HG03064 (cell line): ENCODE results near the gene CDC27.
A peak's percentile ranks its signal among the peaks of the same experiment; 100 is the strongest.
"Not testable (repeated sequence)": the region's sequence is repeated elsewhere in the genome, so short reads cannot be mapped to it uniquely, and the experiment has no call there.

Source experiments
- ATAC-seq: cut with Tn5 transposase; IDR thresholded peaks from one replicate; pipeline ENCODE4 v1.9.1; 2021; ENCODE audit warnings: low read depth; ENCODE audit not compliant: unreplicated experiment

The CDC27 gene

GRCh38 chr17:47162013-47162622 lies 27.0 kb downstream of the CDC27 start:
- no peak for ATAC-seq

GRCh38 chr17:47159315-47159714 lies 29.8 kb downstream of the CDC27 start:
- no peak for ATAC-seq

- ATAC-seq, result no peak
Measured at GRCh38 chr17:47145351-47145750, 43.7 kb downstream of the CDC27 start.

DNA sequence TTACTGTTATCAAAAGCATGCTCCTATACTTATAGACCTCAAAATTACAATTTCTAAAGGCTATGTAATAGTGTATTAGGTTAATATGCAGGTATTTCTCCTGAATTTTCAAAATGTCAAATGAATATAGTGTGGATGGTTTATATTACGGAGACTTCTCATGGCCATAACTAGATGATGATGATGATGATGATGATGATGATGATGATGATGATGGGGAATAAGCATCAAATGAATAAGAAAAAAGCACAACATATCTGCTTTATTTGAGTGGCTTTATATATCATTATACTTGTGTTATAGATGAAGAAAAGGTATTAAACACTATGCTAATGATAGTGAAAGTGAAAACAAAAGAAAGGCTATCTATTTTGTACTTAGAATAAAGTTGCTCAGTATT lies 53.9 kb downstream of the CDC27 start:
- ATAC-seq, result no peak

DNA sequence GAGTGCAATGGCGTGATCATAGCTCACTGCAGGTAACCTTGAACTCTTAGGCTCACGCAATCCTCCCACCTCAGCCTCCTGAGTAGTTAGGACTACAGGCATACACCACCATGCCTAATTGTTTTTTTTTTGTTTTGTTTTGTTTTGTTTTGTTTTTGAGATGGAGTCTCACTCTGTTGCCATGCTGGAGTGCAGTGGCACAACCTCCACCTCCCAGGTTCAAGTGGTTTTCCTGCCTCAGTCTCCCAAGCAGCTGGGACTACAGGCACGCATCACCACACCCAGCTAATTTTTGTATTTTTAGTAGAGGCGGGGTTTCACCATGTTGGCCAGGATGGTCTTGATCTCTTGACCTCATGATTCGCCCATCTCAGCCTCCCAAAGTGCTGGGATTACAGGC lies 54.7 kb downstream of the CDC27 start:
- not testable (repeated sequence) for ATAC-seq

DNA sequence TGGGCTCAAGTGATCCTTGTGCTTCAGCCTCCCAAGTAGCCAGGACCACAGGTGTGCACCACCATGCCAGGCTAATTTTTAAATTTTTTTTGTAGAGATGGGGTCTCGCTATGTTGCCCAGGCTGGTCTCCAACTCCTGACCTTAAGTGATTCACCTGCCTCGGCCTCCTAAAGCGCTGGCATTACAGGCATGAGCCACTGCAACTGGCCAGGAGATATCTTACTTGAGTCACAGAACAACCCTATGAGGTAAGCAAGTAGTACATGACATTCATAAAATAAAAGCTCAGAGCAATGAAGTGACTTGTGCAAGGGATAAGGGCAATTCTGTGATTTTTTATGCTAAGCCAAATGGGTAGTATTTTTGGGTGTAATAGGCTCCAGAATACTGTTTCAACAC lies 57.3 kb downstream of the CDC27 start:
- no peak for ATAC-seq

DNA sequence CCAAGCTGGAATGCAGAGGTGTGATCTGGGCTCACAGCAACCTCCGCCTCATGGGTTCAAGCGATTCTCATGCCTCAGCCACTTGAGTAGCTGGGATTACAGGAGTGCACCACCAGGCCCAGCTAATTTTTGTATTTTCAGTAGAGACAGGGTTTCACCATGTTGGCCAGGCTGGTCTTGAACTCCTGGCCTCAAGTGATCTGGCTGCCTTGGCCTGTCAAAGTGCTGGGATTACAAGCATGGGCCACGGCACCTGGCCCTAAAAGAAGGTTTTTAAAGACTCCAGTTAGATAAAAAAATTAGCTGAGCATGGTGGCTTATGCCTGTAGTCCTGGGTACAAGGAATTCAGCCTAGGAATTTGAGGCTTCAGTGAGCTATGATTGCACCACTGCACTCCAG lies 62.3 kb downstream of the CDC27 start:
- ATAC-seq, result not testable (repeated sequence)

DNA sequence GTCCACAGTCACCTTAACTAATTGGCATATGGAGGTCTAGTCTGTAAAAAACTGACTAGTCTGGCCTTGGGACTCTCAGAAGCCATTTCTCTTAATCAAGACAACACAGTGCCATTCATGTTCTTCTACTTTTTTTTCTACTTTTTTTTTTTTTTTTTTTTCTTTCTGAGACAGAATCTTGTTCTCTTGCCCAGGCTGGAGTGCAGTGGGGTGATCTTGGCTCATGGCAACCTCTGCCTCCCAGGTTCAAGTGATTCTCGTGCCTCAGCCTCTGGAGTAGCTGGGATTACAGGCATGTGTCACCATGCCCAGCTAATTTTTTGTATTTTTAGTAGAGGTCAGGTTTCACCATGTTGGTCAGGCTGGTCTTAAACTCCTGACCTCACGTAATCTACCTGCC lies 65.8 kb downstream of the CDC27 start:
- ATAC-seq, result not testable (repeated sequence)

GRCh38 chr17:47120521-47121095 lies 68.5 kb downstream of the CDC27 start:
- no peak for ATAC-seq

DNA sequence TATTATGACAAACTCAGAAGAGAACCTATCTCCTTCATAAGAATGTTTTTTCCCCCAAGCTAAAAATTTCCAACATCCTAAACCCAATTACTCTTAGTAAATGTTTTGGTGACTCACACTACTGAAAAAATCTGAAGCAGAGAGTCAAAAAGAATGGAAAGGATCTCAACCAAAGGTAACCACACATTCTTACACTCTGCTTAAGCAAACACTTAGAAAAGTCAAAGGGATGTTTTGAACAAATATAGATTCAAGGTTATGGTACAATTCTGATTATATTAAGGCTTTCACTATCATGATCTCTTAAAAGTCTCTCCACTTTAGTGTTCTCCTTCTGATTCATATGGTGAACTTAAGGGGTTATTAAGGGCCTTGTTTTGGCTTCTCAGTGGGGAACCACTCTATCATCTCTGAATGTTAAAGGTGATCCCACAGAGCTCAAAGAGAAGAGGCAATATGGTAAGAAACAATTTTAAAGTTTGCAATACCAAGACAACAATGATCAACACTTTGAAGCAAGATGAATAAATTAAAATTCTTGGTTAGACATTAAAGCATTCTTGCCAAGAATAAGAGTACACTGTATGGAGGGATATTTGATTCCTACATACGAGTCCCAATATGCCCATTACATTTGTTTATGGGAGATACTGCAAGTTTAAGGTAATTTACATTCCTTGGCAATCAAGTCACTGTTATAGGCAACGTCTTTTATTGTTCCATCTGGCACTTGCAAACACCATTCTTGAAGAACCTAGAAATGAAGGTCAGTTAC lies 69.2 kb downstream of the CDC27 start:
- no peak for ATAC-seq

DNA sequence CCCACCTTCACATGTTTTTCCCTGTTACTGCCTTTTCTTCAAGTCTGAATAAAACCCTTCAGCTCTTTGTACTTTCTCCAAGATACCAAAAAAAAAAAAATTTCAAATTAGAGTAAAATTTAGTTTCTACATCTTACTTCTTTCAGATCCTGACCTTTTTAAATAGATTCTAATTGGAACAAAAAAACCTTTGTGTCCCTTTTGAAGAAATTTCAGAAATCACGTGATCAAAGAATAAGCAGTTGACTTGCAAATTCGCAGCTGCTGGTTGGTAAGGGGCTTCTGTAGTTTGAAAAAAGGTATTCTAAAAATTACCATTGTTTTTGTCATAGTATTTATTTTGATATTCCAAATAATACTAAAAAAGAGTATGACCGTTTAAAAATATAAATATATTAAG lies 71.7 kb downstream of the CDC27 start:
- no peak for ATAC-seq

GRCh38 chr17:47106130-47106529 lies 83.0 kb downstream of the CDC27 start:
- ATAC-seq, result no peak

DNA sequence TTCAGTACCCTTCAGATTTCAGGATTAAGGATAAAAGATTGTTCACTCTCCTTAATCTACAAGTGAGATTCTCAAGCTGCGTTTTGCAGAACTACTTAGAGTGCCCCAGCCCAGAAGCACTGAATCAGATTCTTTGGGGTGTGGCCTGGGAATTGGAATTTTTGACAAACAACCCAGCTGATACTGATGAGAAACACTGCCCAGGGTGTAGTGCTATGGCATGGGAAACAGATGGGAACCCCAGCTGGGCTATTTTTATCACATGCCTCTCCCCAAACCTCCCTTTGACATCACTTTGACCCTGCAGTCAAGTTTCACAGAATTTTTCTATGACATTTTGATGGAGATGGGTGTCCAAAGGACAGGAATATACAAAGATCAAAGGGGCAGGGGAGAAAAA lies 83.8 kb downstream of the CDC27 start:
- not testable (repeated sequence) for ATAC-seq

GRCh38 chr17:47102914-47103313 lies 86.2 kb downstream of the CDC27 start:
- no peak for ATAC-seq

- ATAC-seq, result peak; percentile 92
Measured at GRCh38 chr17:47099987-47100711, 88.9 kb downstream of the CDC27 start.

GRCh38 chr17:47099451-47099986 lies 89.6 kb downstream of the CDC27 start:
- peak; percentile 22 for ATAC-seq

DNA sequence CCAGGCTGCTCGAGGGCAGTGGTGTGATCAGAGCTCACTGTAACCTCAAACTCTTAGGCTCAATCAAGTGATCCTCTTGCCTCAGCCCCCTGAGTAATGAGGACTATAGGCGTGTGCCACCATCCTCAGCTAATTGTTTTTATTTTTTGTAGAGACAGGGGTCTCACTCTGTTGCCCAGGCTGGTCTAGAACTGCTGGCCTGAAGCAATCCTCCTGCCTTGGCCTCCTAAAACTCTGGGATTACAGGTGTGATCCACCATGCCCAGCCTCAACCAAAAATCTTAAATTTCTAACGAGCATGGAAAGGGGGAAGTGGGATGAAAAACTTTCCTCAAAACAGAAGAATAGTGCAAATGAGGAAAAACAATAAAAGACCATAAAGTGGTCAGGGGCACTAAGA lies 92.8 kb downstream of the CDC27 start:
- ATAC-seq, result no peak

DNA sequence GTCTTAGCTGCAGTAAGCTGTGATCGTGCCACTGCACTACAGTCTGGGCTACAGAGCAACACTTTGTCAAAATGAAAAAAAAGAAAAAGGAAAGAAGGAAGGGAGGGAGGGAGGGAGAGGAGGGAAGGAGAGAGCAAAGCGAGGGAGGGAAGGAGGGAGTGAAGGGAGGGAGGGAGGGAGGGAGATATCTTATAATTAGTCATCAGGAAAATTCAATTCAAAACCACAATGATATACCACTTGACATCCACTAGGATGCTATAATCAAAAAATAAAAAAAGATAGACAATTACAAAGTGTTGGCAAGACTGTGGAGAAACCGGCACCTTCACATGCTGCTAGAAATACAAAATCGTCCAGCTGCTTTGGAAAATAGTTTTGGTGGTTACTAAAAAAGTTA lies 93.8 kb downstream of the CDC27 start:
- ATAC-seq, result no peak

DNA sequence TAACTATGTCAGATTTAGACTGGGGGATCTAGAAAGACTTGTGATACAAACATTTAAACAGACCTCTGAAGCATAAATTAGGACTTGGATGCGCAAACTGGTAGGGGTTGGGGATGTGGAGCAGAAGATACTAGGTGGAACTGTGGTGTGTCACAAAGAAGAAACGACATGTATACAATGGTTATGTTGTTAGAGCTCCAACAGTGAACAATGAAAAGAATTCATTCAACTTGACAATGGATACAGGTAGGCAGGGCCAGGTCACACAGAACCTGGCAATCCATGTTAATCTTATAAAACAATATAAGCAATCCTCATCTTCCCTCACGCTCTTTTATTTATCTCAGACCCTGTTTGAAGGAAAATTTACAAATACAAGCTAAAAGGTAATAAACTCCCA lies 102.0 kb downstream of the CDC27 start:
- ATAC-seq, result no peak

- no peak for ATAC-seq
Measured at GRCh38 chr17:47085736-47086135, 103.4 kb downstream of the CDC27 start.

GRCh38 chr17:47078801-47079200 lies 110.3 kb downstream of the CDC27 start:
- ATAC-seq, result no peak
